ENCODE measurements around the gene AKR1C2.
"Not testable (repeated sequence)": the region's sequence is repeated elsewhere in the genome, so short reads cannot be mapped to it uniquely, and the experiment has no call there.

Gene AKR1C2

GRCh38 chr10:4990217-4990616 lies 13.4 kb downstream of the AKR1C2 start:
- no peak for DNase-seq

- not testable (repeated sequence) for DNase-seq
Measured at GRCh38 chr10:4988000-4988641, 15.5 kb downstream of the AKR1C2 start.

DNA sequence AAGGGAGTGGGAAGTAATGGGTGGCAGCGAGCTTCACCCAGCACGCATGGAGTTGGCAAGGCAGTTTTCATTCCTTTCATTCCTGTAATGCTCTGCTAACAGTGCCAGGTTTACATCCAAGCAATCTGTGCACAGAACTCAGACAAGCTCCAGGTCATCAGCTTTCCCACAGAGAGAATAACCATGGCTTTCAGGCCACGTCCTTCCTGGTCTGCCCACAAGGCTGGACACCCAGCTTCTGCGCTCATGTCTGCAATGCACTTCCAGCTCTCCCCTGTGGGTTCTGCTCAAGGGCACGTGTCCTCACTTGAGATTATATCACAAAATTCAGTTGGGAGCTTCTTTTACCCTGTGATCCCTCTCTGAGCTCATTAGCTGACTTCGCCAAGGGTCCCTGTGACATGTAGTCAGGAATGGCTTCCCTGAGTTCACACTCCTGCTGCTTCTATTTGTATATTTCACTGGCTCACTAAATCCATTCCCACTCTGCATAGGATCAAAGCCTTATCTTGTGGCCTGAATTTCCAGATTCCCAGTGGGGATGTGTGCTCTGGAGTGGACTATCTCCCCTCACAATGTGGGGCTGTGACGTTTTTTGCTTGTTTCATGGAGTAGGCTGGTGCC lies 18.6 kb downstream of the AKR1C2 start:
- DNase-seq = no peak

- DNase-seq = no peak
Measured at GRCh38 chr10:4984223-4984622, 19.4 kb downstream of the AKR1C2 start.

GRCh38 chr10:4983615-4984216 lies 19.9 kb downstream of the AKR1C2 start:
- no peak for DNase-seq

DNA sequence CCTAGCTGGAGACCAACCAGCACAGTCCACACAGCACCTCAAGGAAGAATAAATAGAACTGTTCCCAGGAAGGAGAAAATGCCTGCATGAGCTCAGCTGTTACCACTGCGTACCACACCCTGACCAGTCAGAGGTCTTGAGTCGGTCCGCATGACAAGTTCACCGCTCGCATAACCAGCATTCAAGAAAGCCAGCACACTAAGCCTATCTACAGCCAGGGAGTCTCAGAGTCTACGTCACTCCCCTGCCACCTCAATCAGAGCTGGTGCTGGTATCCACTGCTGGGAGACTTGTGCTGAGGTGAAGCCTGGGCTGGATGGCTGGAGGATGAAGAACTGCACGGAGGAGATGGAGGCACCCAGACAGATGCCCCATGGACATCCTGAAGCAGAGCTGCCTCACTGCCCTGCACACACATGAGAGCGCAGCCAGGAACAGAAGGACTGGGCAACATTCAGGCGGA lies 20.9 kb downstream of the AKR1C2 start:
- no peak for DNase-seq

DNA sequence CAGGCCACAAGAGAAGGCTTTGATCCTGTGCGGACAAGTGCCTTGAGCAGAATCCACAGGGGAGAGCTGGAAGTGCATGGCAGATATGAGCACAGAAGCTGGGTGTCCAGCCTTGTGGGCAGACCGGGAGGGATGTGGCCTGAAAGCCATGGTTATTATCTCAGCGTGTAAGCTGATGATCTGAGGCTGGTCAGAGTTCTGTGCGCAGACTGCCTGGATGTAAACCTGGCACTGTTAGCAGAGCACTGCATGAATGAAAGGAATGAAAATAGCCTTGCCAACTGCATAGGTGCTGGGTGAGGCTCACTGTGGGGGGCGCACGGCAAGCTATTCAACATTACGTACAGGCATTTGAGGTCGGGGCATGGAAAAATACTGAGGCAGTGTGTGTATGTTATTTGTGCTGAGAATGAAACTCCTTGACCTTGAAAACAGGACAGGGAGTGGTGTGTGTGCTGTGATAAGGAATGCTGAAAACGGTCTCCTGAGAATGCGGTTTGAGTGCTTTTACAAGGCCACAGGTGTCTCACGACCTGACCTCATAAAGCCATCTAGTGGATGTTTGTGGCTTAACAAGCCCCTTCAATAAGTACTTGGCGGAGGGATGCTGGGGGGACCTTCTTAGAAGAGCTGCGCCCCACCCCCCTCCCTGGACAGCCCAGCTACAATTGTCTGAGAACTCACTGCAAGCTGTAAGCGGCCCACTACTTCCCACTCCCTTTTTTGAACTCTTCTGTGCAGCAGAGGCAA lies 21.8 kb downstream of the AKR1C2 start:
- no peak for DNase-seq

DNA sequence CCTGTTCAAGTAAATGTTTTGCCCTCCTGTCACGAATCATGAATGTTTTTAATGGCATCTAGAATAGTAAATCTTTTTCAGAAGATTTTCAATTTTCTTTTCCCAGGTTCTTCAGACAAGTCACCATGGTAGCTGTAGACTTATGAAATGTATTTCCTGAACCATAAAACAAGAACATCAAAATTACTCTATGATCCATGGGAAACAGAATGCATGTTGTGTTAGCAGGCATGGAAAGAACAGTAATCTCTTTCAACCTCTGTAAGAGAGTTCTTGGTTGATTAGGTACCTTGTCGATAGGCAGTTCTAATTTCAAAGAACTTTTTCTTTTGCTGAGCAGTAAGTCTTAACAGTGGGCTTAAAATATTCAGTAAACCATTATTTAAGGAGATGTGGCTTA lies 22.9 kb downstream of the AKR1C2 start:
- no peak for DNase-seq

GRCh38 chr10:4978870-4979269 lies 24.8 kb downstream of the AKR1C2 start:
- no peak for DNase-seq

GRCh38 chr10:4977025-4977424 lies 26.6 kb downstream of the AKR1C2 start:
- DNase-seq = no peak

GRCh38 chr10:4974400-4974799 lies 29.3 kb downstream of the AKR1C2 start:
- not testable (repeated sequence) for DNase-seq

DNA sequence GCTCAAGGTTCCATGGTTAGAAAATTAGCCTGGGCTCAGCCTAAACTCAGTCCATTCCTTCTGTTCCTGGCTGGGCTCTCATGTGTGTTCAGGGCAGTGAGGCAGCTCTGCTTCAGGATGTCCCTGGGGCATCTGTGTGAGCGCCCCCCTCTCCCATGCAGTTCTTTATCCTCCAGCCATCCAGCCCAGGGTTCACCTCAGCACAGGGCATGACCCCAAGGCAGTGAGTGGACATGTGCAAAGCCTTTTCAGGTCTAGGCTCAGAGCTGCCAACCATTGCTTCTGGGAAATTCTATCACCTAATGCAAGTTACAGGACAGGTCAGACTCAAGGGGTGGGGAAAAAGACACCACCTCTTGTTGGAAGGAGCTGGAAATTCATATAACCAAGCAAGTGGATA lies 30.4 kb downstream of the AKR1C2 start:
- DNase-seq = not testable (repeated sequence)

DNA sequence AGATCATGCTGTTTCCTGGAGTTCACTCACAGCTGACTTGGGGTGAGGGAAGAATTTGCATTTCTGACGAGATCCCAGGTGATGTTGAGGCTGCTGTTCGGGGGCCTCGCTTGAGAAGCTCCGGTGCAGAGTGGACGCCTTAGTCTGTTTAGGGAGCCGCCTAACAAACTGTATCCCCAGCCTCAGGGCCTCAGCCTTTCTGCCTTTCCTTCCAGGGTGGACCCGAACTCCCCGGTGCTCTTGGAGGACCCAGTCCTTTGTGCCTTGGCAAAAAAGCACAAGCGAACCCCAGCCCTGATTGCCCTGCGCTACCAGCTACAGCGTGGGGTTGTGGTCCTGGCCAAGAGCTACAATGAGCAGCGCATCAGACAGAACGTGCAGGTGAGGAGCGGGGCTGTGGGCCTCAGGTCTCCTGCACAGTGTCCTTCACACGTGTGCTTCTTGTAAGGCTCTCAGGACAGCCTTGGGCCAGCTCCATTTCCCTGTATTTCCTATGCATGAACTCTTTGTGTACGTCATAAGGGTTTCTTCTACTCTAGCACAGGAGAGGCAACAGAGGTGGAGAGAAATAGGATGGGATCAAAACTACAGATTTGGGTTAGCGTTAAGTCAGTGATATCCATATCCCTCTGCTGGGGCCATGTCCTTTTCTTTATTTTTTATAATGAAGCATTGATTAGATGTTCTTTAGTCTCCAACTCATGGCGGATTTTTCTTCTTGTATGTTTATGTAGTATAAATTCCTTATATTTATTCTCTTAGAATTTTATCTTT lies 31.1 kb downstream of the AKR1C2 start:
- DNase-seq = not testable (repeated sequence)

DNA sequence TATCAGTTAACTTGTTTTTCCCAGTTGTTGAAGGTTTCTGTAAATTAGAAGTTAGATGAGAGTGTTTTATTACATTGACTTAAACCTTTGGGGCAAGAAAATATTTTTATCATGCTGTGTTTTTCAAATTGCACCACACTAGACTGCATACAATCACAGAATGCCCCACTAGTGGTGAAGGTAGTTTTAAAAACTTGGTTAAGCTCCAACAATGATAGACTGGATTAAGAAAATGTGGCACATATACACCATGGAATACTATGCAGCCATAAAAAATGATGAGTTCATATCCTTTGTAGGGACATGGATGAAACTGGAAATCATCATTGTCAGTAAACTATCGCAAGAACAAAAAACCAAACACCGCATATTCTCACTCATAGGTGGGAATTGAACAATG lies 33.3 kb downstream of the AKR1C2 start:
- DNase-seq = not testable (repeated sequence)

DNA sequence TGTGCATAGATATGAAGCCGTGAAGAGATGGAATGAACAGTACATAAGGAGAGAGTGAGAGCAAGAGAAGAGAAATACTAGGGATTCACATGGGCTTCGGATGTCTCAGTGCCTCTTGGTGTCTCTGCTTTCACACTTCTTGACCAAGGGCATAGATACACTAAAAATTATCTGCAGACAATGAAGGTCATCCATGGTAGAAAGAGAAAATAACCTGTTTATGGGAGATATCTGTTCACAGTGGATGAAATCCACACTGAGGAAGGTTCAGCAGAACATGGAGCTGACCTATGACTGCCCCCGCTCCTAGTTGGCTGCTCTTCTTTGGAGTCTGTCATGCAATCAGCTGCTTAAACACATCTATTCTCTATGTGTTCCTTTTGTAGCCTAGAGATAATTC lies 34.4 kb downstream of the AKR1C2 start:
- DNase-seq = not testable (repeated sequence)

DNA sequence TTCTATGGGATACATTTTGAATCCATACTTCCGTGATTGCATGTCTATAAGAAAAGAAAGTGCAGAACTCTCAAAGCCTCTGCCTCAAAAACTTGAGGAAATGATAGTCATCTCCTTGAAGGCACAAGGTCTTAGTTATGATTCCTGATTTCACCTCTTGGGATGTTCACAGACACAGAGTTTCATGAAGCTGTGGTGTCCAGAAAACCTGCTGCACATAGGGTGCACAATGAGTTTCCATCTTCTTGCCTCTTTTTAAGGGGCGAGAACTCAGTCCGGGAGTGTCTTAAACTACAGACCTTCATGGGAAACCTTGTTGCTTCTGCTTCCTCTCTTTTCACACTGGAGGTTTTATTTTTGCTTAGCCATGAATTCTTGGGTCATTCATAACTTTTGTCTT lies 36.5 kb downstream of the AKR1C2 start:
- DNase-seq = not testable (repeated sequence)

DNA sequence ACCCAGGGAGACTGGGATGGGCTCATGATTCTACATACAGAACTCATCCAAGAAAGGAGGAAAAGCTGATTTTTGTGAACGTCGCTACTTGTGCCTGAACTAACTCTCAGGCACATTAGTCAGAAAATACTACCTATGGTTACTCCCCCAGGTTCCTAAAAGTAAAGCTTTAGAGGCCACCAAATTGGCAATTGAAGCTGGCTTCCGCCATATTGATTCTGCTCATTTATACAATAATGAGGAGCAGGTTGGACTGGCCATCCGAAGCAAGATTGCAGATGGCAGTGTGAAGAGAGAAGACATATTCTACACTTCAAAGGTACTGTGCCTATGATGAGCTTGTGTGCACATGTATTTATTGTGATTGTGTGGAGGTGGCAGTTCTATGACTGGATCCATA lies 37.9 kb downstream of the AKR1C2 start:
- not testable (repeated sequence) for DNase-seq

GRCh38 chr10:4963815-4964154 lies 39.9 kb downstream of the AKR1C2 start:
- DNase-seq = not testable (repeated sequence)

GRCh38 chr10:4962876-4963814 lies 40.5 kb downstream of the AKR1C2 start, which contains the start of gene AKR1C1:
TSS of gene AKR1C1 (plus strand) at chr10:4963415. CDS start at chr10:4963445, 30 bp downstream.
- DNase-seq = peak in 1 of 56 donors; percentile 7

GRCh38 chr10:4962308-4962707 lies 41.3 kb downstream of the AKR1C2 start:
- DNase-seq = not testable (repeated sequence)

Data from amygdala (tissue), 56 donors.